ENCODE measurements around the gene RSPH6A. TPM values are rescaled to one million over a fixed set of nuclear protein-coding genes. Genes with fewer than 3 reads are reported as not detected.

Gene RSPH6A
- total RNA-seq, 1 experiment from 2014 or later, result 0.21 TPM

- CTCF ChIA-PET, result interaction anchor here (0.9 kb wide), 1 partner anchor 10 kb away, joined by 3 read pairs; no protein-coding TSS in a partner anchor
- no peaks in the 10 kb centered on the region for H3K27me3 Mint-ChIP-seq (ENCODE audit: insufficient read depth, unreplicated experiment)
- peaks cover 38% of the 10 kb centered on the region for H3K36me3 Mint-ChIP-seq (ENCODE audit: insufficient read depth, unreplicated experiment)
- DNase-seq (ENCODE audit: unreplicated experiment), result no peak
- POLR2A ChIA-PET, result no interaction called here
- no peak for TF ChIP-seq CTCF (IDR thresholded peaks at IDR 0.05; ENCODE audit: unreplicated experiment)
- BruUV-seq (replicated peaks), result no TSS peak
- peaks cover 28% of the 10 kb centered on the region for H3K4me1 Mint-ChIP-seq (ENCODE audit: insufficient read depth, unreplicated experiment)
- no peak overlapping the region for H3K27ac Mint-ChIP-seq (ENCODE audit: low read depth, unreplicated experiment)
- intact Hi-C loops (cut with micrococcal nuclease), result no loop called here
- no peak overlapping the region for H3K4me3 Mint-ChIP-seq (ENCODE audit: unreplicated experiment)
- no peaks in the 10 kb centered on the region for H3K9me3 Mint-ChIP-seq (ENCODE audit: unreplicated experiment)
Observed at GRCh38 chr19:45789035-45789786, 25.9 kb downstream of the RSPH6A start.

- TF ChIP-seq CTCF (IDR thresholded peaks at IDR 0.05; ENCODE audit: unreplicated experiment), result no peak
- H3K9me3 Mint-ChIP-seq (ENCODE audit: unreplicated experiment), result no peaks in the 10 kb centered on the region
- no peak overlapping the region for H3K27ac Mint-ChIP-seq (ENCODE audit: low read depth, unreplicated experiment)
- no peak for DNase-seq (ENCODE audit: unreplicated experiment)
- intact Hi-C loops (cut with micrococcal nuclease), result no loop called here
- ChIA-PET CTCF (interaction anchor here (1.3 kb wide), 1 partner anchor 12 kb away, joined by 3 read pairs; no protein-coding TSS in a partner anchor), POLR2A (no interaction called here)
- peaks cover 38% of the 10 kb centered on the region for H3K36me3 Mint-ChIP-seq (ENCODE audit: insufficient read depth, unreplicated experiment)
- H3K4me1 Mint-ChIP-seq (ENCODE audit: insufficient read depth, unreplicated experiment), result peaks cover 25% of the 10 kb centered on the region
- H3K4me3 Mint-ChIP-seq (ENCODE audit: unreplicated experiment), result no peak overlapping the region
- BruUV-seq (replicated peaks), result no TSS peak
- no peaks in the 10 kb centered on the region for H3K27me3 Mint-ChIP-seq (ENCODE audit: insufficient read depth, unreplicated experiment)
Observed at GRCh38 chr19:45786533-45786894, 28.6 kb downstream of the RSPH6A start.

- BruUV-seq (replicated peaks), result no TSS peak
- TF ChIP-seq CTCF (IDR thresholded peaks at IDR 0.05; ENCODE audit: unreplicated experiment), result no peak
- DNase-seq (ENCODE audit: unreplicated experiment), result no peak
- H3K9me3 Mint-ChIP-seq (ENCODE audit: unreplicated experiment), result no peaks in the 10 kb centered on the region
- no peak overlapping the region for H3K27ac Mint-ChIP-seq (ENCODE audit: low read depth, unreplicated experiment)
- H3K4me1 Mint-ChIP-seq (ENCODE audit: insufficient read depth, unreplicated experiment), result peaks cover 23% of the 10 kb centered on the region
- H3K4me3 Mint-ChIP-seq (ENCODE audit: unreplicated experiment), result no peak overlapping the region
- intact Hi-C loops (cut with micrococcal nuclease), result no loop called here
- peaks cover 38% of the 10 kb centered on the region for H3K36me3 Mint-ChIP-seq (ENCODE audit: insufficient read depth, unreplicated experiment)
- ChIA-PET POLR2A (no interaction called here), CTCF (no interaction called here)
- no peaks in the 10 kb centered on the region for H3K27me3 Mint-ChIP-seq (ENCODE audit: insufficient read depth, unreplicated experiment)
Observed at GRCh38 chr19:45785781-45786532, 29.2 kb downstream of the RSPH6A start.

GRCh38 chr19:45785097-45785496 lies 30.0 kb downstream of the RSPH6A start:
- intact Hi-C loops (cut with micrococcal nuclease), result no loop called here
- Mint-ChIP-seq H3K27me3 (ENCODE audit: insufficient read depth, unreplicated experiment) (no peaks in the 10 kb centered on the region), H3K4me3 (ENCODE audit: unreplicated experiment) (no peak overlapping the region), H3K9me3 (ENCODE audit: unreplicated experiment) (no peaks in the 10 kb centered on the region), H3K36me3 (ENCODE audit: insufficient read depth, unreplicated experiment) (peaks cover 44% of the 10 kb centered on the region), H3K27ac (ENCODE audit: low read depth, unreplicated experiment) (no peak overlapping the region), H3K4me1 (ENCODE audit: insufficient read depth, unreplicated experiment) (peaks cover 19% of the 10 kb centered on the region)
- TF ChIP-seq CTCF (IDR thresholded peaks at IDR 0.05; ENCODE audit: unreplicated experiment), result no peak
- no peak for DNase-seq (ENCODE audit: unreplicated experiment)
- ChIA-PET CTCF (interaction anchor here (1.3 kb wide), 1 partner anchor 14 kb away, joined by 6 read pairs; no protein-coding TSS in a partner anchor), POLR2A (no interaction called here)
- BruUV-seq (replicated peaks), result no TSS peak

Measured in MCF 10A (cell line).